Left lung (tissue), 10 donors: ENCODE measurements around the gene DAB1. TPM values are rescaled to one million over a fixed set of nuclear protein-coding genes. Genes with fewer than 3 reads are reported as not detected.

Experiments used
- ATAC-seq: fragments of 200-7000 bp; cut with Tn5 transposase; one replicate; pipeline ENCODE4 v1.9.1; 2020; ENCODE audit warnings: moderate library complexity
- DNase-seq, 4 donors: peaks; one replicate each; pipeline ENCODE4 v3.0.0-alpha.2; 2013 to 2020
- H3K27ac ChIP-seq, 2 donors: fragments of 200-600 bp; sonication (generic) in 1 of 2; one replicate each; pipeline versions ENCODE4 v1.5.0 to v1.8.0; 2020 to 2021
- H3K27me3 ChIP-seq, 2 donors: fragments of 200-600 bp; sonication (generic) in 1 of 2; one replicate each; pipeline versions ENCODE4 v1.5.0 to v1.8.0; 2020 to 2021
- H3K36me3 ChIP-seq, 2 donors: fragments of 200-600 bp; sonication (generic) in 1 of 2; one replicate each; pipeline versions ENCODE4 v1.5.0 to v1.8.0; 2020 to 2021
- H3K4me1 ChIP-seq, 2 donors: fragments of 200-600 bp; one replicate each; pipeline ENCODE4 v1.8.0; 2021
- H3K4me3 ChIP-seq, 2 donors: fragments of 200-600 bp; sonication (generic) in 1 of 2; one replicate each; pipeline versions ENCODE4 v1.5.0 to v1.8.0; 2020 to 2021; ENCODE audit warnings: mild to moderate bottlenecking in 1 of 2
- H3K9me3 ChIP-seq, 2 donors: fragments of 200-600 bp; sonication (generic) in 1 of 2; one replicate each; pipeline versions ENCODE4 v1.5.0 to v1.8.0; 2020 to 2021
- intact Hi-C, 2 donors: fragments of 100-400 bp; cut with DNase I; formaldehyde crosslinking; loops; one replicate each; pipeline versions ENCODE4 v1.11.2 to v1.14.2; 2022
- polyA plus RNA-seq, 6 donors: library from polyadenylated mRNA; unstranded; fragments of 120-200 nt; gene quantifications; one replicate each; pipeline ENCODE4 v1.2.1, GENCODE V29; 2013; ENCODE audit not compliant: insufficient read length in 6 of 6
- total RNA-seq, 2 donors: library from RNA; stranded (reverse); fragmentation: NEBNext Ultra II Directional; extraction: Animal tissue kit (Norgen Biotek cat#: 25700); gene quantifications; one replicate each; pipeline ENCODE4 v1.2.1, GENCODE V29; 2021
- TF ChIP-seq, protein P1 (sequence below), 2 donors: fragments of 200-600 bp; sonication (generic) in 1 of 2; IDR thresholded peaks; one replicate each; pipeline versions ENCODE4 v1.5.0 to v1.8.0; 2021; ENCODE audit warnings: antibody characterized with exemption in 2 of 2
- donor health status: DM: no; HTN: yes; CAD: no.
- donor health status: DM: no; HTN: no; CAD: no.

Gene DAB1
- total and polyA plus RNA-seq, 8 donors: 0.17 to 1.7 (median 1.1) TPM

GRCh38 chr1:56970280-56970679 lies 453.6 kb downstream of the DAB1 start:
- Histone ChIP-seq H3K36me3 (no peaks in the 10 kb centered on the region), H3K27me3 (no peaks in the 10 kb centered on the region), H3K27ac (no peak overlapping the region), H3K9me3 (no peaks in the 10 kb centered on the region), H3K4me3 (no peak overlapping the region), H3K4me1 (no peaks in the 10 kb centered on the region)
- intact Hi-C loops: no loop called here
- no peak for ATAC-seq
- no peak for DNase-seq
- TF ChIP-seq, protein P1, sequence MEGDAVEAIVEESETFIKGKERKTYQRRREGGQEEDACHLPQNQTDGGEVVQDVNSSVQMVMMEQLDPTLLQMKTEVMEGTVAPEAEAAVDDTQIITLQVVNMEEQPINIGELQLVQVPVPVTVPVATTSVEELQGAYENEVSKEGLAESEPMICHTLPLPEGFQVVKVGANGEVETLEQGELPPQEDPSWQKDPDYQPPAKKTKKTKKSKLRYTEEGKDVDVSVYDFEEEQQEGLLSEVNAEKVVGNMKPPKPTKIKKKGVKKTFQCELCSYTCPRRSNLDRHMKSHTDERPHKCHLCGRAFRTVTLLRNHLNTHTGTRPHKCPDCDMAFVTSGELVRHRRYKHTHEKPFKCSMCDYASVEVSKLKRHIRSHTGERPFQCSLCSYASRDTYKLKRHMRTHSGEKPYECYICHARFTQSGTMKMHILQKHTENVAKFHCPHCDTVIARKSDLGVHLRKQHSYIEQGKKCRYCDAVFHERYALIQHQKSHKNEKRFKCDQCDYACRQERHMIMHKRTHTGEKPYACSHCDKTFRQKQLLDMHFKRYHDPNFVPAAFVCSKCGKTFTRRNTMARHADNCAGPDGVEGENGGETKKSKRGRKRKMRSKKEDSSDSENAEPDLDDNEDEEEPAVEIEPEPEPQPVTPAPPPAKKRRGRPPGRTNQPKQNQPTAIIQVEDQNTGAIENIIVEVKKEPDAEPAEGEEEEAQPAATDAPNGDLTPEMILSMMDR (IDR thresholded peaks at IDR 0.05): no peak

- H3K9me3 ChIP-seq: no peaks in the 10 kb centered on the region
- H3K4me1 ChIP-seq: no peaks in the 10 kb centered on the region
- no peaks in the 10 kb centered on the region for H3K36me3 ChIP-seq
- ATAC-seq (no peak), DNase-seq (no peak)
- TF ChIP-seq, protein P1 (IDR thresholded peaks at IDR 0.05): no peak
- H3K27me3 ChIP-seq: no peaks in the 10 kb centered on the region
- H3K4me3 ChIP-seq: no peak overlapping the region
- H3K27ac ChIP-seq: no peak overlapping the region
- intact Hi-C loops: no loop called here
These were observed 454.9 kb downstream of the DAB1 start for GRCh38 chr1:56968878-56969495.

DNA sequence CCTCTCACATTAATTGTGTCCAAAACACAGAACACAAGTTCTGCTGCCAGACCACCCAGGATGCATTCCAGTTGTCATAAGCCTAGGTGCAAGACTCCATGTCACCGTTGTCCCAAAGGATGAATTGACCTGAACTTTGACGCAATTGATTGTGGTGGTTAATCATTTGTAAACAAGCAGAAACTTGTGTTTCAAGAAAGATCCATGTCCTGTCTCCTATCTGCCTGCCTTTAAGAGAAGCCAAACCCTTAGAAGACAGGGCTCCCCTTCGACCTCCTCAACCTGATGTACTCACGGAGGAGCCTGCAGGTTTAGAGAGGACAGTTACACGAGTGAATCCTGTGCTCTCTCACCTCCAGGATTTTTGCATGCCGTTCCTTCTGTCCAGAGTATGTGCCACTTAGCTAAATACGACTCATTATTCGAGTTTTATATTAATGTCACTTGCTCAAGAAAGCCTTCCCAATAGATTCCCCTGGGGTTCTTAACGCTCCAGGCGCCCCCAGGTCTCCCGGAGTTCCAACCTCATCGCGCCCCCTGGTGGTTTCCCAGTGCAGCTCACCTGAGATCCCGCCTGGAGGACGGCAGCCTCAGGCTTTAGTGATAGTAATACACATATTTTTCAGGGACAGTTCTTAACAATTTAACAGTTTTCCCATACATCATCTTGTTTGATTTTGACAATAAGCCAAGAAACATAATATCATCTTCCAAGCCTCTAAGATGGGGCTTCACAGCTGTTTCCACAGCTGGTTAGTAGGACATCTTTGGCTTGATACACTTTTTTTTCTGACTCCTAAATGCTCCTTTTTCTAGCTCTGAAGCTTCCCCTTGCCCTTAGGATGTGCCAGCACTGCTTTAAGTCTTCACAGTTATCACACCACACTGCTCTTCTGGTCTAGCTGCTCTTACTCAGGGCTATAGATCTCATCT lies 455.7 kb downstream of the DAB1 start:
- Histone ChIP-seq H3K27ac (no peak overlapping the region), H3K27me3 (no peaks in the 10 kb centered on the region), H3K36me3 (no peaks in the 10 kb centered on the region), H3K4me3 (no peak overlapping the region), H3K4me1 (no peaks in the 10 kb centered on the region), H3K9me3 (no peaks in the 10 kb centered on the region)
- DNase-seq (peak in 2 of 4 donors; percentile 5 to 58), ATAC-seq (peak; percentile 31)
- TF ChIP-seq, protein P1 (IDR thresholded peaks at IDR 0.05): peak; percentile 29 to 43
- intact Hi-C loops: no loop called here

DNA sequence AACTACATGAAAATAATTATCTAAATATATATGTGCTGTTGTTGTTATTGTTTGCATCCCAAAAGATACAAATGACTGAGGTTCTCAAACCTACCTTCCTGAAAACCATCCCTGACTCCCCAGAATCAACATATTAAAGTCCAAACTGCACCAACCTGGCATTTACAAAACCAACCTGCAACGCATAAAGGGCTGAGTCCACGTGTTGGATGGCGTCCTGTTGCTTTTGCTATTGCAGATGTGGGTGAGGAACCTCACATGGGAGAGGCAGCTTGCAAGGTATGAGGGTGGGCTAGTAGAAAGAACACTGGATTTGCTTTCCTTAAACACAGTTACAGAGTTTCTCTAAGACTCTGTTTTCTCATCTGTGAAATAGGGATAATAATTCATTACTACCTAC lies 456.5 kb downstream of the DAB1 start:
- no peak overlapping the region for H3K4me3 ChIP-seq
- no peak for ATAC-seq
- H3K27ac ChIP-seq: no peak overlapping the region
- TF ChIP-seq, protein P1 (IDR thresholded peaks at IDR 0.05): no peak
- no peaks in the 10 kb centered on the region for H3K36me3 ChIP-seq
- H3K27me3 ChIP-seq: no peaks in the 10 kb centered on the region
- H3K4me1 ChIP-seq: no peaks in the 10 kb centered on the region
- intact Hi-C loops: no loop called here
- DNase-seq: no peak
- no peaks in the 10 kb centered on the region for H3K9me3 ChIP-seq

DNA sequence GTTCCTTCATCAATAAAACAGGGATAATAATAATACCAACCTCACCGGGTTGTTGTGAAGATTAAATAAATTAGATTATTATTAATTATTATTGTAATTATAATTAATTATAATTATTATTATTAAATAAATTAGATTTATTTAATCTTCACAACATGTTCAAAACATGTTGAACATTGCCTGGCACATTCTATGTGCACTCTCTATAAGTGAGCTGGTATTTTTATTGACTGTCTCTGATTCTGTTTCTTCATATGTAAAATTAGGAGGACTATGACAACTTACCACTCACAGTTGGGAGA lies 457.2 kb downstream of the DAB1 start:
- no peaks in the 10 kb centered on the region for H3K9me3 ChIP-seq
- ATAC-seq: no peak
- no peak for DNase-seq
- no peak overlapping the region for H3K4me3 ChIP-seq
- H3K4me1 ChIP-seq: no peaks in the 10 kb centered on the region
- H3K36me3 ChIP-seq: no peaks in the 10 kb centered on the region
- no peaks in the 10 kb centered on the region for H3K27me3 ChIP-seq
- intact Hi-C loops: no loop called here
- no peak overlapping the region for H3K27ac ChIP-seq
- TF ChIP-seq, protein P1 (IDR thresholded peaks at IDR 0.05): no peak
